Dendritic cell treated with granulocyte-macrophage colony-stimulating factor and Interleukin-4, amounts not matched to agents 40 ng/mL and 50 ng/mL, for 4 days (primary cell): ENCODE measurements around the gene PDZD7.
A peak's percentile ranks its signal among the peaks of the same experiment; 100 is the strongest.

Experiments used
- H3K27ac Mint-ChIP-seq: one replicate; pipeline ENCODE4 v1.8.0; 2022; ENCODE audit warnings: mild to moderate bottlenecking, mixed read lengths
- H3K27me3 Mint-ChIP-seq: one replicate; pipeline ENCODE4 v1.8.0; 2022; ENCODE audit warnings: mild to moderate bottlenecking, mixed read lengths
- H3K36me3 Mint-ChIP-seq: one replicate; pipeline ENCODE4 v1.8.0; 2022; ENCODE audit warnings: low read depth, mixed read lengths
- H3K4me1 Mint-ChIP-seq: one replicate; pipeline ENCODE4 v1.8.0; 2022; ENCODE audit warnings: low read depth, mixed read lengths
- H3K4me3 Mint-ChIP-seq: one replicate; pipeline ENCODE4 v1.8.0; 2022; ENCODE audit warnings: mild to moderate bottlenecking, moderate library complexity, mixed read lengths
- H3K9me3 Mint-ChIP-seq: one replicate; pipeline ENCODE4 v1.8.0; 2022; ENCODE audit warnings: mixed read lengths
- intact Hi-C: fragments of 100-400 bp; cut with micrococcal nuclease; formaldehyde crosslinking; loops from one replicate; pipeline ENCODE4 v1.15.0; 2022

Gene PDZD7

GRCh38 chr10:101054351-101054750, 23.4 kb upstream of the PDZD7 start:
- no peaks in the 10 kb centered on the region for H3K9me3 Mint-ChIP-seq
- no peak overlapping the region for H3K4me3 Mint-ChIP-seq
- peaks cover 24% of the 10 kb centered on the region for H3K27me3 Mint-ChIP-seq
- H3K4me1 Mint-ChIP-seq = peaks cover 18% of the 10 kb centered on the region
- no peak overlapping the region for H3K27ac Mint-ChIP-seq
- H3K36me3 Mint-ChIP-seq = no peaks in the 10 kb centered on the region
- intact Hi-C loops = no loop called here

- Mint-ChIP-seq H3K27ac (no peak overlapping the region), H3K27me3 (peaks cover 32% of the 10 kb centered on the region), H3K9me3 (no peaks in the 10 kb centered on the region), H3K36me3 (no peaks in the 10 kb centered on the region), H3K4me3 (no peak overlapping the region), H3K4me1 (peaks cover 20% of the 10 kb centered on the region)
- intact Hi-C loops = no loop called here
Observed at GRCh38 chr10:101053516-101053915, 22.6 kb upstream of the PDZD7 start.

GRCh38 chr10:101052285-101052684, 21.4 kb upstream of the PDZD7 start:
- intact Hi-C loops = no loop called here
- peaks cover 25% of the 10 kb centered on the region for H3K4me1 Mint-ChIP-seq
- no peaks in the 10 kb centered on the region for H3K9me3 Mint-ChIP-seq
- H3K27me3 Mint-ChIP-seq = peaks cover 45% of the 10 kb centered on the region
- no peaks in the 10 kb centered on the region for H3K36me3 Mint-ChIP-seq
- H3K27ac Mint-ChIP-seq = no peak overlapping the region
- H3K4me3 Mint-ChIP-seq = no peak overlapping the region

- Mint-ChIP-seq H3K9me3 (no peaks in the 10 kb centered on the region), H3K4me1 (peaks cover 25% of the 10 kb centered on the region), H3K27ac (no peak overlapping the region), H3K27me3 (peaks cover 63% of the 10 kb centered on the region), H3K4me3 (peak overlapping the region; percentile 28), H3K36me3 (no peaks in the 10 kb centered on the region)
- intact Hi-C loops = no loop called here
Observed at GRCh38 chr10:101050208-101051069, 19.5 kb upstream of the PDZD7 start.

GRCh38 chr10:101047961-101048892, 17.3 kb upstream of the PDZD7 start:
- H3K4me3 Mint-ChIP-seq = no peak overlapping the region
- peaks cover 66% of the 10 kb centered on the region for H3K27me3 Mint-ChIP-seq
- H3K27ac Mint-ChIP-seq = no peak overlapping the region
- H3K9me3 Mint-ChIP-seq = no peaks in the 10 kb centered on the region
- no peaks in the 10 kb centered on the region for H3K36me3 Mint-ChIP-seq
- intact Hi-C loops = no loop called here
- H3K4me1 Mint-ChIP-seq = peaks cover 30% of the 10 kb centered on the region

- intact Hi-C loops = no loop called here
- Mint-ChIP-seq H3K9me3 (no peaks in the 10 kb centered on the region), H3K4me1 (peaks cover 40% of the 10 kb centered on the region), H3K27ac (no peak overlapping the region), H3K27me3 (peaks cover 65% of the 10 kb centered on the region), H3K36me3 (peaks cover 9% of the 10 kb centered on the region), H3K4me3 (no peak overlapping the region)
Observed at GRCh38 chr10:101047268-101047667, 16.3 kb upstream of the PDZD7 start.

GRCh38 chr10:101046332-101047238, 15.7 kb upstream of the PDZD7 start:
- Mint-ChIP-seq H3K36me3 (peaks cover 9% of the 10 kb centered on the region), H3K4me3 (no peak overlapping the region), H3K27ac (no peak overlapping the region), H3K27me3 (peaks cover 63% of the 10 kb centered on the region), H3K4me1 (peaks cover 46% of the 10 kb centered on the region), H3K9me3 (no peaks in the 10 kb centered on the region)
- intact Hi-C loops = no loop called here

- Mint-ChIP-seq H3K4me3 (no peak overlapping the region), H3K36me3 (peaks cover 28% of the 10 kb centered on the region), H3K9me3 (no peaks in the 10 kb centered on the region), H3K27ac (no peak overlapping the region), H3K4me1 (peaks cover 37% of the 10 kb centered on the region), H3K27me3 (peaks cover 43% of the 10 kb centered on the region)
- intact Hi-C loops = no loop called here
Observed at GRCh38 chr10:101044117-101044516, 13.2 kb upstream of the PDZD7 start.

GRCh38 chr10:101043363-101043707, 12.4 kb upstream of the PDZD7 start:
- intact Hi-C loops = no loop called here
- peak overlapping the region; percentile 100 for H3K27ac Mint-ChIP-seq

GRCh38 chr10:101042667-101043362, 11.9 kb upstream of the PDZD7 start:
- Mint-ChIP-seq H3K27ac (peak overlapping the region; percentile 100), H3K4me3 (peak overlapping the region; percentile 90), H3K27me3 (peaks cover 30% of the 10 kb centered on the region), H3K4me1 (peaks cover 35% of the 10 kb centered on the region), H3K36me3 (peaks cover 41% of the 10 kb centered on the region), H3K9me3 (no peaks in the 10 kb centered on the region)
- intact Hi-C loops = loop anchor here (1.0 kb wide), 1 partner anchor 11 kb away; no protein-coding TSS in a partner anchor

More at GRCh38 chr10:101043363-101043707, 12.4 kb upstream of the PDZD7 start:
- Mint-ChIP-seq H3K4me1 (peaks cover 34% of the 10 kb centered on the region), H3K9me3 (no peaks in the 10 kb centered on the region), H3K36me3 (peaks cover 36% of the 10 kb centered on the region), H3K27me3 (peaks cover 35% of the 10 kb centered on the region), H3K4me3 (peak overlapping the region; percentile 90)

- H3K27ac Mint-ChIP-seq = peak overlapping the region; percentile 100
- intact Hi-C loops = loop anchor here (1.0 kb wide), 1 partner anchor 10 kb away; no protein-coding TSS in a partner anchor
- H3K36me3 Mint-ChIP-seq = peaks cover 48% of the 10 kb centered on the region
Observed at GRCh38 chr10:101042118-101042517, 11.2 kb upstream of the PDZD7 start.

GRCh38 chr10:101041252-101041761, 10.4 kb upstream of the PDZD7 start:
- intact Hi-C loops = loop anchor here (2.0 kb wide), 1 partner anchor 25 kb away; no protein-coding TSS in a partner anchor
- no peak overlapping the region for H3K27ac Mint-ChIP-seq
- peaks cover 15% of the 10 kb centered on the region for H3K27me3 Mint-ChIP-seq
- H3K36me3 Mint-ChIP-seq = peaks cover 57% of the 10 kb centered on the region
- peaks cover 42% of the 10 kb centered on the region for H3K4me1 Mint-ChIP-seq
- no peak overlapping the region for H3K4me3 Mint-ChIP-seq
- H3K9me3 Mint-ChIP-seq = no peaks in the 10 kb centered on the region

More at GRCh38 chr10:101042118-101042517, 11.2 kb upstream of the PDZD7 start:
- Mint-ChIP-seq H3K9me3 (no peaks in the 10 kb centered on the region), H3K4me1 (peaks cover 37% of the 10 kb centered on the region), H3K4me3 (peak overlapping the region; percentile 90), H3K27me3 (peaks cover 23% of the 10 kb centered on the region)
